ENCODE results near the gene SLC26A3.

DNA sequence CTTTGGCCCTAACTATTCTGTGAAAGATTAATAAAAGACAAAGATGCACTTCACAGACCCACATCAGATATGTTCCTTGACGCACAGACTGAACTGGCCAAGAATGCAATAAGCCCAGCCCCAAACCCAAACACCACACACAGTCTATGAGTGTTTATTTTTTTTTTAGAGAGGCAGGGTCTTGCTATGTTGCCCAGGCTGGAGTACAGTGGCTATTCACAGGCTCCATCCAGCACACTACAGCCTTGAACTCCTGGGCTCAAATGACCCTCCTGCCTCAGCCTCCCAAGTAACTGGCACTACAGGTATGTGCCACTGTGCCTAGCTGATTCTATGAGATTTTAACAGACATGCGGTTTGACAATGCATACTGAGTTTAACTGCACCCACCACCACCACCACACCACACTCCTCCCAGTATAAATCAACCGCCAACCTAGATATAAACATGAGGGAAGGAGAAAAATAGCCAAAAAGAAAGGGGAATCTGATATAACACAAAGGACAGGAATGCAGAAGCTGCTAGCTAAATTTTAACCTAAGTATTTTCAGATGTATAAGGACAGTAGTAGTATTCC, 35.1 kb upstream of the SLC26A3 start:
- no peak for TF ChIP-seq POLR2A (IDR thresholded peaks at IDR 0.05)
- TF ChIP-seq CTCF (IDR thresholded peaks at IDR 0.05), result no peak

Data from adrenal gland (tissue), 5 donors.